Measurements from ENCODE around the gene KIF6.

DNA sequence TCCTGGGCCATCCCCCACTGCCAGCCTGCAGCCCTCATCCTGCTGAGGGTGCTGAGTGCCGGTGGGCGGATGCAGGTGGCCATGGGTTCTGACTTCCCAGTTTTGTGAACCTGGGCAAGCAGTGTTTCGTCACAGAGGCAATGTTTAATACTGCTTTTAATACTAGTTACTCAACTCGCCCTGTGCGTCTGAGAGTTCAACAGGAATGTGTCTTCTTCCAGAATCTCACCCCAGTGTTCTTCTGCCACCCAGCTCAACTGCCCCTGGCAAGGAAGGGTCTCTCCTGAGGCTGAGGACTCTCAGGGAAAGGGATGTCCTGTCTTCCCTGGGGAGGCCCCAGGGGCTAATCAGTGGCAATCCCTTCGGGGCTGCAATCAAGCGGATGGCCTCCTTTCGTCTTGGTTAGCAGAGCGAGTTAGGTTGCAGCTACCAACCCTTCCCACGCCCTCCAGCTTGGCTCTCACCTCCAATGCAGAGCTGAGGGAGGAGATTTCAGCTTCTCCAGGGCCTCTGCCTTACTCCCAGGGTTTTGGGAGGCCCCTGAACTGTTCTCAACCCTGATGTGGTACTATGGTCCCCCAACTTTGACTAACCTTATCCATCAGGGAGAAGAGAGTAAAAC lies 404.7 kb downstream of the KIF6 start:
- TF ChIP-seq POLR2A (IDR thresholded peaks at IDR 0.05), result no peak
- TF ChIP-seq, protein P1, sequence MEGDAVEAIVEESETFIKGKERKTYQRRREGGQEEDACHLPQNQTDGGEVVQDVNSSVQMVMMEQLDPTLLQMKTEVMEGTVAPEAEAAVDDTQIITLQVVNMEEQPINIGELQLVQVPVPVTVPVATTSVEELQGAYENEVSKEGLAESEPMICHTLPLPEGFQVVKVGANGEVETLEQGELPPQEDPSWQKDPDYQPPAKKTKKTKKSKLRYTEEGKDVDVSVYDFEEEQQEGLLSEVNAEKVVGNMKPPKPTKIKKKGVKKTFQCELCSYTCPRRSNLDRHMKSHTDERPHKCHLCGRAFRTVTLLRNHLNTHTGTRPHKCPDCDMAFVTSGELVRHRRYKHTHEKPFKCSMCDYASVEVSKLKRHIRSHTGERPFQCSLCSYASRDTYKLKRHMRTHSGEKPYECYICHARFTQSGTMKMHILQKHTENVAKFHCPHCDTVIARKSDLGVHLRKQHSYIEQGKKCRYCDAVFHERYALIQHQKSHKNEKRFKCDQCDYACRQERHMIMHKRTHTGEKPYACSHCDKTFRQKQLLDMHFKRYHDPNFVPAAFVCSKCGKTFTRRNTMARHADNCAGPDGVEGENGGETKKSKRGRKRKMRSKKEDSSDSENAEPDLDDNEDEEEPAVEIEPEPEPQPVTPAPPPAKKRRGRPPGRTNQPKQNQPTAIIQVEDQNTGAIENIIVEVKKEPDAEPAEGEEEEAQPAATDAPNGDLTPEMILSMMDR (IDR thresholded peaks at IDR 0.05), result no peak
- TF ChIP-seq POLR2AphosphoS5 (IDR thresholded peaks at IDR 0.05; ENCODE audit: insufficient read depth in 1 of 2, low read depth in 1 of 2), result no peak
